ENCODE measurements around the gene LRMDA.

DNA sequence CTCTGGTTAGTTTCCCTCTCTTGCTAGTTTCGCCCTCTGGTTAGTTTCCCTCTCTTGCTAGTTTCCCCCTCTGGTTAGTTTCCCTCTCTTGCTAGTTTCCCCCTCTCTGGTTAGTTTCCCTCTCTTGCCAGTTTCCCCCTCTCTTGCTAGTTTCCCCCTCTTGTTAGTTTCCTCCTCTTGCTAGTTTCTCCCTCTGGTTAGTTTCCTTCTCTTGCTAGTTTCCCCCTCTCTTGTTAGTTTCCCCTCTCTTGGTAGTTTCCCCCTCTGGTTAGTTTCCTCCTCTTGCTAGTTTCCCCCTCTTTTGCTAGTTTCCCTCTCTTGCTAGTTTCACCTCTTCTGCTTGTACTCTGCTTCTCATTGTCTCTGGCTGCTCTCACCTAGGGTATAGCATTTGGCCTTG lies 613.8 kb downstream of the LRMDA start:
- TF ChIP-seq HDAC6 (IDR thresholded peaks at IDR 0.05; ENCODE audit: low read depth, low read length) (no peak), TBP (IDR thresholded peaks at IDR 0.05; ENCODE audit: low read depth, low read length) (no peak), CHD2 (IDR thresholded peaks at IDR 0.05; ENCODE audit: low read length) (no peak), POLR2A (IDR thresholded peaks at IDR 0.05; ENCODE audit: control extremely low read depth in 1 of 2, low read depth in 2 of 2, low read length in 2 of 2) (no peak), SRF (IDR thresholded peaks at IDR 0.05; ENCODE audit: low read depth, low read length) (no peak)
